Activated CD4-positive, alpha-beta T cell treated with anti-CD3 and anti-CD28 coated beads, Interleukin-2, amount 50 U/mL, for 16 hours (primary cell): Measurements from ENCODE around the gene SMARCC1.

ENCODE experiments used
- DNase-seq: peaks from one replicate; pipeline ENCODE4 v3.0.0-alpha.2; 2020

The SMARCC1 gene

DNA sequence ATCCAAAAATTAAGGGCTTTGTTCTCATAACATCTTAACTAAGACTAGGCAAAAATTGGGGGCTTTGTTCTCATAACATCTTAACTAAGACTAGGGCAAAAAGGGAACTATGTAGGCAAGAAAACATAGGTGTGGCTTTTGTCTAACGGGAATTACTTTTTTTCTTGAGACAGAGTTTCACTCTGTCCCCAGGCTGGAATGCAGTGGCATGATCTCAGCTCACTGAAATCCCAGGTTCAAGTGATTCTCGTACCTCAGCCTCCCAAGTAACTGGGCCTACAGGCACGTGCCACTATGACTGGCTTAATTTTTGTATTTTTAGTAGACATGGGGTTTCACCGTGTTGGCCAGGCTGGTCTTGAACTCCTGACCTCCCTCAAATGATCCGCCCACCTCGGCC lies 153.3 kb downstream of the SMARCC1 start:
- no peak for DNase-seq

DNA sequence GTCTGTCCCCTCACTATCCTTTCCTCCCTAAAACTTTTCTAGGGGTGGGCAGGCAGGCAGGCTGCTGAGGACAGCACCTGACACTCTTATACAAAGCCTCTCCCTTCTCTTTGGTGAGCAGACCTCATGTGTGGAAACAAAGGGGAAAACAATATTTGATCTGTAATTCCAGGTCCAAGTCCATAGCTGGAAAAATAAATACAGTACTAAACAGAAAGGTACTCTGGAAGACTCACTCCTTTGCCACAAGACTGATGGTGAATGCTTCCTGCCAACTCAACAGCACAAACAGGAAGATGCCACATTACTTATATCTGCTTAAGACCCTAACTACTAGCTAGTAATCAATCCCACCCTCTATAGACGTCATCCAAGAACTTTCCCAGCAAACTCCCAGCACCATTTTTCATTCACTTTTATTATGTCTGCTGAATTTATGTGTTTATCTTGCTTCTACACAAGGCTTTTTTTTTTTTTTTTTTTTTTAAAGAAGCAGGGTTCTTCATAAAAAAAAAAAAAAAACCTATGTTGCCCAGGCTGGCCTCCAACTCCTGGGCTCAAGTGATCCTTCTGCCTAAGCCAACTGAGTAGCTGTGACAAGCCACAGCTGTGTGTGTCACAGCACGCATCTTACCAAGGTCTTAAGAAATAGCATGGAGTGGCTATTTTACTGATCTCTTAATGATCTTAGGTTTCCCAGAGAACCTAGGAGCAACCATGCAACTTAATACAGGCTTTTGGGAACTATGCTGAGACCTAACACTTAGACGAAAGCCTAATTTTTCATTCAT lies 158.8 kb downstream of the SMARCC1 start:
- no peak for DNase-seq

DNA sequence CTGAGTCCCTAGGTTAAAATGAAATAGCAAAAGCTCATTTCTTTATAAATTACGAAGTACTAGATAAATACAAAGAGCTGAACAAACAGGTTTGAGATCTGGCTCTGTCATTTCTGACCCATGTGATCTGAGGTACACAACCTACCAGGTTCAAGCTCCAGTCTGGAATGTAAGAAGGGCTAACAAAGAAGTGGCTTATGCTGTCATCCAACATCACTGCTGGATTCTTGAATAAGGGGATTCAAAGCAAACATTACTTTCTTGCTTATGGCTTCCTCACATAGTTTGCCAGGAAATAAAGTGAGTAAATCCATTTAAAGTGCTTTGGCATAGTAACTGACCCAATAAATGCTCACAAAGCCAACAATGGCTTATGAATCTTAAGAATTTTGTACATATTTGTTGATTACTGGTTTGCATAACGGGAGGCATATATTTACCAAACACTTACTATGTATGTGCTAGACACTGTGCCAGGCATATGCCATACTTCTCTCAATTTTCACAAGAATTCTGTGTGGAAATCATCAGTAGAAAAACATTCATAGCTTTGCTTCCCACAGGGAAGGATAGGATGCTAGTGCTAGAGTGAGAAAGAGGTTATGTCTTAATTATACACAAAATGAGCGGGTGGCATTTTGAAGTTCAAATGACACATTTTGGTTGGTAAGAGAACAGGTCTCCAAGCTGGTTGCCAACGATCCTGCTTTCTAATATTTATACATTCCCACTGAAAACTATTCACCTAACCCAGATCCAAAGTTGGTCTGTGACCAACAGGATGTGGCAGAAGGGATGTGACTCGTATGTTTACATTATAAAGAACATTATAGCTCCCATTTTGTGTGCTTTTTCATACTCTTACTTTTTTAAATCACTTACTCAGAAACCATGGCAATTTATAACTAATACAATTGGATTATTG lies 164.3 kb downstream of the SMARCC1 start:
- DNase-seq = no peak

DNA sequence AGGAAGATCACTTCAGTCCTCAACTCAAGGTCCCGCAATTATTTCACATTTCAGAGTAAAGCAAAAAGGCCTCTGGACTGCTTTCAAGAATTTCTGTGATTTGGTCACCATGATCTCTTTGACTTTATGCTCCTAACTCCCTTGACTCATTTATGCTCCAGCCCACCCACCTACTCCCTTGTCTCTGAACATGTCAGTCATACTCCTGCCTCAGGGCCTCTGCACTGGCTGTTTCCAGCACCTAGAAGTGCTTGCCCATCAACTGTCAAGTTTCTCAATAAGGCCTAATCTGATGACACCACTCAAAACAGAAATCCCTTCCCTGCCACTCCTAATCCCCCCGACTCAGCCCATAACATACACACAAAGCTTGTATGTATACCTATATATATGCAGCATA lies 166.9 kb downstream of the SMARCC1 start:
- no peak for DNase-seq

DNA sequence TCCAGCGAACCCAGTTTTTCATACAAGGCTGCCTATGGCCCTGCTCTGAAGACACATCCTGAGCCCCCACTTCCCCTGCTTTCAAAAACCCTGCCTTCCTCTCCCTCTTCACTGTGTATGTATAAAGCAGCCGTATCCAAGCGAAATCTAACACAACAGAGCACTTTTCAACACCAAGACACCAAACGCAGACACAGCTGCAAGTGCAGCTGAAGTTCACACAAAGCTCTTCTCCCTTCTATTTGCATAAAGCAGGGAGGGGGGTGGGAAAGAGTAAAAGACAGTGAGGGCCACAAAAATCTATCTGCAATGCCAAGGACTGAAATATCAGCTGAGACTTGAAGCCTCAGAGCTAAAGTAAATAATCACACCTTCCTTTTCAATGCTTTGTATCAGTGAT lies 168.0 kb downstream of the SMARCC1 start:
- DNase-seq = no peak

DNA sequence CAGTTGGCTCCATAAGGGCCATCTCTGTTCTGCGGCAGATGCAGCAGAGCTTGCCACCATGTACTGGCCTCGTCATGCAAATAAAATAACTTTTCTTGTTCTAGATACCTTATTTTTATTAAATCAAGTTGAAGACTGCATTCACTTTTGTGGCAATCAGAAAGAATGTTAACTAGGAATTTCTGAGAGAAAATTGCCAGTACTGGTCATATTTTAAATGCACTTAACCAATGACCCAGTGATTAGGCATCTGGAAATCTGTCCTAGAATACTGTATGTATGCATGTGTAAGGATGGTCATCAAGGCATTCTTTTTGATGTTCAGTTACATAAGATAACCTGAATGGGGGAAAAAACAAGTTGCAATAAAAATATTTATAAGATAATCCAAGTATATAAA lies 168.8 kb downstream of the SMARCC1 start:
- no peak for DNase-seq

DNA sequence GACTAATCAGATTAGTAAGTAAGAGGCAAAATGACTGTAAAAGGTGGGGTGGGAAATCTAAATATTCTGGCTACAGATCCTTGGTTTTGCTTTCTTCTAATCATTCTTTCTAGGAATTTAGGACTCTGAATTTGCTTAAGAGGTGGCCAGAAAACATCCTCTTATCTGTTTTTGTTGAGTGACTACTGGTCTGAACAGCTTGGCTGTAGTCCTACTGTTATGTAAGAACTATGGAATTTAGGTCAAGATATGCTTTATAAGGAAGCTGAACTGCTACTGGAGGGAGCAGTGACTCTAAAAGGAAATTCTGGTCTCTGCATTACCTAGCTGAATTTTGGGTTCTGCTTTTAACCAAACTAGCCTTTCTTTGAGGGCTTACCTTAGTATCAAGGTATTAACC lies 169.5 kb downstream of the SMARCC1 start:
- DNase-seq = no peak

DNA sequence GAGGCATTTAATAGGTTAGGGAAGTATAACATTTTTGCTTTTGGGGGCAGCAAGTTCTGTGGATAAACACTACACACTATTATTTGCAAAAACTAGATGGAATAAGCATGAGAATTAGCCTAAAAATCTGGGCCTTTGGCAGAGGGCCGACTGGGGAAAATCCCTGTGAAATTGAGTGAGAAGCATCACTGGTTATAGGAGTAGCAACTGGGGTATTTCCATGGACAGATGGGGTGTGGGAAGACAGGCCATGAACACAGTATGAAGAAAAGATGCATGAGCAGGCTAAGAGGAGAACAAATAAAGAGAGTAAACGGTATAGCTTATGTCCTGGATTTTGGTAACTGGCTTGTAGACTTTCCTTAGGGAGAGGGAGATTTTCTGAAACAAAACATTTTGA lies 170.1 kb downstream of the SMARCC1 start:
- no peak for DNase-seq

DNA sequence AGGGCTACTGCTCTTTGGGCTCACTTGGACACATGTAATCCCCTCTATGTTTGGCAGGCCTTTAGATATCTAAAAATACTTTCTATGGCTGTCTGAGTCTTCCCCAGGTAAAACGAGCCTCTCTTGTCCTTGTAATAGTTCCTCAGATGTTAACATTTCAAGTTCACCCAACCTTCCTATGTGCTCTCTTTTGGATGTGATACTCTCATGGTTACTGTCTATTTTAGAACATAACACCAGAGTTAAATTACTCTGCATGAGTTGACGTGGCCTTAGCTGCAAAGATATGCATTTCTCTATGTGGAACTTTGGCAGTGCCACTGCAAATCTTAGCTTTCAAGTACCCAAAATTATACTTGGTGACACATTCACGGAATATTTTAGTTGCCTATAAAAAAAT lies 171.1 kb downstream of the SMARCC1 start:
- DNase-seq = no peak

DNA sequence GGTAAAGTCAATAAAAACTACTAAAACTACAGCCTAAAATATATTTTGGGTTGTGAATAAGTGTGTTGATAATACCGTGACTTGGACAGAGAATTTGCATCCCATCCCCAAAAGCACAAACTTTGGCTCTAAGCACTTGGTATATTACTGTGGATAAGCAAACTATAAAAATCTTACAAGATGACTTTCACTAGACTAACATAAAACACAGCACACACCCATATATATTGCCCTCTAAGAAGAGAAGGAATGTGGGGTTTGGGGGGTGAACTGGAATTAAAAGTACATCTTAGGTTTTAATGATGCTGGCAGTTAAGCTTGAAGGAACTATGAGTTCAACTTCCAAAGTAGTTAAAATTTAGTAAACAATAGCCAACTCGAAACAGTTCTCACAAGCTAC lies 174.4 kb downstream of the SMARCC1 start:
- DNase-seq = no peak

DNA sequence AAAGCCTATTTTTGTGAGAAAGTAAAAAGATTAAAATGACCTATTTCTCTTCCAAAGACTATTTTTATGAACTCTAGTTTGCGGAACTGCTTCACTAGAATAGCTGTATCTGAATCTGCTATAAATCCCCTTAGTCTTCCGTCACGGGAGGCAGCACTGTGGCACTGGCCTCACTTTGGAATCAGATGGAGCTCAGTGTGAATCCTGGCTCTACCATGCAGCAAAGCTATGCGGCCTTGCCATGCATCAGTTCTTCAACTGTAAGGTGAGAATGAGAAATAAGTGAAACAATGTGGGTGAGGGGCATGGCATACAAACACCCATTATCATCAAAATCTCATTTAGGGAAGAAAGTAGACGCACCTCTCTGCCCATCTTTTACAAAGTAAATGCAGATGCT lies 175.5 kb downstream of the SMARCC1 start:
- no peak for DNase-seq

DNA sequence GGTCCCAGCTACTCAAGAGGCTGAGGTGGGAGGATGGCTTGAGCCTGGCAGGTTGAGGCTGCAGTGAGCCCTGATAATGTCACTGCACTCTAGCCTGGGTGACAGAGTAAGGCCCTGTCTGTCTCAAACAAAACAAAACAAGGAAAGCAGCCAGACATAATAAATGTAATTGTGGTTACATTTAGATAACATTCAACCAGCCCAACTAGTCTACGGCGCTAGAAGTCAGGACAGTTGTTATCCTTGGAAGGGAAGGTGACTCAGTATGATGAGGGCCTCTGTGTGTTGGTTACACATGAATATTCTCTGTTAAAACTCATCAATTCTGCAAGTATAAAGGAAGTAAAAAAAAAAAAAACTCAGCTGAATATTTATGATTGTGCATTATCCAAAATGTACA lies 176.0 kb downstream of the SMARCC1 start:
- no peak for DNase-seq

DNA sequence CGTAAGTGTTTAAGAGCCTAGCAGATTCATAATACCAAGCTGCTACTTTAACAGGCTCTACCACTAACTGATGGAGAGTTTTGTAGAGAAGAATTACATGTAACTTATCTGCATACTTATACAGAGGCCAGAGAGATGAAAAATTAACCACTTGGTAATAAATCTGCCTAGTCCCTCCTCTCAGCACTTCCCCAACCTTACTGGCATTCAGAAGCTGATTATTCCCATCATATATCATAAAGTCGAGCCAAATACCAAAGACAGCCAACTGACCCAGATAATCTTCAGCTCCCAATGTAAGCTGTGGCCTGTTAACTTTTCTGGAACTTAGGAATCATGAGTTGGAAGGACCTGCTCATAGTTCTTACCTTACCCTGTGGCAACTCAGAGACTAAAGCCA lies 177.5 kb downstream of the SMARCC1 start:
- no peak for DNase-seq

DNA sequence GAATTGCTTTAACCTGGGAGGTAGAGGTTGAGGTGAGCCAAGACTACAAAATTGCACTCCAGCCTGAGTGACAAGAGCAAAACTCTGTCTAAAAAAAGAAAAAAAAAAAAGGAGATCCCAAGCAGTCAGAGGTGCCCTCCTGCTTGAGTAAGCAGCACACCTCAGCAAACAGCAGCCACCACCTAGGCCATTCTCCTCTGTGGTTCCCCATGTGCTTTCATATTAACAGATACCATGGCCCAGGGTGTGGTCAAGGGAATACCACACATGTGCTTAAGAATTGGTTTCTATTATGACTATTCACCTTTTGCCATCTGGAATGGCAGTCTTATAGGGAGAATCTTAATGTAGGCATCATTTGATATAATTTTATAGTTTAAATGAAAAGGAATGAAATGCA lies 178.4 kb downstream of the SMARCC1 start:
- DNase-seq = no peak

DNA sequence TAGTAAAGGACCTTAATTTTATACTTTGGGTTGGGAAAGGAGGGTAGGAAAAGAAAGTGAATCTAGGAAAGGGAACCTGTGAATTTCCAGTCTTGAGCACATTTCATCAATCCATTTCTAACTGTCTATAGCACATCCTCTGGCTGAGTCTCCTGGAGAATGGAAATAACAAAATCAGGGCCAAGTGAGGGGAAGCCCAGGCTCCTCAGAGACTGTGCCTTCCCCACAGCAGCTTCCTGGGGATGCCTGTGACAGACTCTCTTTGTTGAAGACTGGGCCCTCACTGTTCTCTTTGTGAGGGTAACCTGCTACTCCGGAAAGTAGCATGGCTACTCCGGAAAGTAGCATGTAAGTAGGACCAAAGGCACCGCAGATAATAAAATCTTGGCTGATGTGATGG lies 180.4 kb downstream of the SMARCC1 start:
- no peak for DNase-seq

DNA sequence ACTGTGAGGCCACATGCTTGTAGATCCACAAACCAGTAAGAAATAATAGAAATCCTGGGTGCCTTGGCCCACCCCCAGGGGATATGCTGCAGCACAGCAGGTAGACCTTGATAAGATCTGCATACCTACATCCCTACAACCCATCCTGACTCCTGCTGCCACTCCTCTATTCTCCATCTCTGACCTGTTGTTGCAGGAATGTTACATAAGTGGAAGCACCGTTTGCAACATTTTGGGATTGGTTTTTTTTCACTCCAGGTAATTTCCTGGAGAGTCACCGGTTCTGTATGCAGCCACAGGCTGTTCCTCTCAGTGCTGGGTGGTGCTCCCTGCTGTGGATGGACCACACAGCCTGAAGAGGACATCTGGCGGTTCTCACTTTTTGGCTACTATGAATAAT lies 186.9 kb downstream of the SMARCC1 start:
- DNase-seq = no peak

DNA sequence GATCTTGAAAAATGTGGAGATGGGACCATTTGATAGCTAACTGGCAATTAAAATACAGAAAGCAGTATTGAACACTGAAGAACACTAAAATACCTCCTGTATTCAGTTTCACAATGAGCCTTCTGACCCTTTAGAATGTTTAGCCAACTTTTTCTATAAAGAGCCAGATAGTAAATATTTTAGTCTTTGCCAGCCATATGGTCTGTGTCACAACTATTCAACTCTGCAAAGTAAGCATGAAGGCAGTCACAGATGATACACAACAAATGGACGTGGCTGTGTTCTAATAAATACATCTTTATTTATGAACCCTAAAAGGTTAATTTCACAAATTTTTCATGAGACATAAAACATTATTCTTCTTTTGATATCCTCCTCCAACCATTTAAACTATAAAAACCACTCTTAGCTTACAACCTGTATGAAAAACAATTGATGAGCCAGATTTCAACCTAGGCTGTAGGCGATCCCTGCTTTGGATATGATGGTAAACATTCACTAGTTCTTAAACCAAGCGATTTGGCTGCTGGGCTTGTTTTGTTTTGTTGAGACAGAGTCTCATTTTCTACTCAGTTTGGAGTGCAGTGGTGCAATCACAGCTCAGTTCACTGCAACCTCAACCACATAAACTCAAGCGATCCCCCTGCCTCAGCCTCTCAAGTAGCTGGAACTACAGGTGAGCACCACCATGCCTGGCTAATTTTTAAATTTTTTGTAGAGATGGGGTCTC lies 189.5 kb downstream of the SMARCC1 start:
- DNase-seq = no peak

DNA sequence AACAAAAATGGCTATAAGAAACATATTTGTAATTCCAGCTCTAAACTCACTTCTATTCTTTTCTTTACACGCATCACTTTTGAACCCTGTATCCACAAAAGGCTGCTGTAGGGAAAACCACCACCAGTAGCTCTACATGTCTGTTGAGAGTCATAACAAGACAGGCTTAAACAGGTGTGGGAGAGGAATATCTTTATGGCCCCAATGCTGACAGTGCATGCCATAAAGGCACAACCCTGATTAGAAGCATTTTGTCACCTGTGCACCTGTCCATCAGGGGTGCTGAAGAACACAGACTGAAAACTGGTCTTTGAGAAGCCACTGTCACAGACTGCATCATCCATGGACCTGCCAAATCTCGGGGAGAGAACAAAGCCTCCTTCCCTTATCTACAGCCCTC lies 191.5 kb downstream of the SMARCC1 start:
- no peak for DNase-seq

DNA sequence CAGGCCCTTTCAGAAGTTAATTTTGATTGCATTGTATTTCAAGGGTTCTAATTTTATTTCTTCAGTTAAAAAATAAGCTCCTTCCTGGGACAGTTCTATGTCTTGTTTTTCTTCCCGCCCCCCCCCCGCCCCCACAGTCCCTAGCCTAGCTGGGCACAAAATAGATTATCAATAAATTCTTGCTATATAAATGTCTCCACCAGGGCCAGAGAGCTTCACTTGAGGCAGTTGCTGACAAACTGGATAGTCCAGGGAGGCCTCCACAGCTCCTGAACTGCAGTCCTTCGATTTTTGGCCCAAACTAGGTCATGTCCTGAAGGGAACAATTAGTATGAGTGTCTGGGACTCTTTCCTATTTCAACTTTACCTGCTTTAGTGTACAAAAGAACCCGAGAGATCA lies 193.1 kb downstream of the SMARCC1 start:
- DNase-seq = no peak

DNA sequence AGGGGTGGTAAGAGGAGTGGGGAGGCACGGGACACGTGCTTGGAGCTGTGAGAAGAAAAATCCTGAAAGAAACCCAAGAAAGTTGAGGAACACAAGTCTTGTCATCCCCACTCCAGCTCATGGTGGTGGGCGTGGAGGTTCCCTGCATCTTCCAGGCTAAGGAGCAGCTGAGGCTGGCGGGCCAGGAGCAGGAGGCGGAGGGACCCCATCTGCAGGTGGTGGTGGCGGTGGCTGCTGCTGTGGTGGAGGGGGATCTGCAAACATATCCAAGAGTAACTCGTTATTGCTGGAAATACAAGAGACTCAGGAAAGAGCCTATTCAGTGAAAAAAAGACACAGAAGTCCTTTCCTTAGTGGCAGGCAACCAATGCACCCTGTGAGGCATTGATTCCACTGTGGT lies 193.6 kb downstream of the SMARCC1 start:
- no peak for DNase-seq

DNA sequence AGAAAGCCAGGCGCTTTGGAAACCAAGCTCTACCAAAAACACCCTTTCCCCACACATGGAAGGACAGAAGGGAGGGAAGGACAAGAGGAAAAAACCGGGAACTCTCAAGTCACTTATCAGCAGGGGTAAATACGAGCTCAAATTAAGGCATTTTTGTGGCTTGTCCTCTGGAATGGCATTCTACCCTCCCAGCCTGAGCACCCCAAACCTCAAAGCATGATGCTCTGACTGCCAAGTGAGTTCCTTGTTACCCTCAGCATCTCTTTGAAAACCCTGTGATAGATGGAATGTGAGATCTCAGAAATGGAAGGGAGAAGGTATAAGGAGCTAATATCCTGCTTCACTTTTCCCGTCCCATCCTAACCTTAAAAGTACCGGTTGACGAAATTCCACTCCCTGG lies 194.9 kb downstream of the SMARCC1 start:
- DNase-seq = no peak

DNA sequence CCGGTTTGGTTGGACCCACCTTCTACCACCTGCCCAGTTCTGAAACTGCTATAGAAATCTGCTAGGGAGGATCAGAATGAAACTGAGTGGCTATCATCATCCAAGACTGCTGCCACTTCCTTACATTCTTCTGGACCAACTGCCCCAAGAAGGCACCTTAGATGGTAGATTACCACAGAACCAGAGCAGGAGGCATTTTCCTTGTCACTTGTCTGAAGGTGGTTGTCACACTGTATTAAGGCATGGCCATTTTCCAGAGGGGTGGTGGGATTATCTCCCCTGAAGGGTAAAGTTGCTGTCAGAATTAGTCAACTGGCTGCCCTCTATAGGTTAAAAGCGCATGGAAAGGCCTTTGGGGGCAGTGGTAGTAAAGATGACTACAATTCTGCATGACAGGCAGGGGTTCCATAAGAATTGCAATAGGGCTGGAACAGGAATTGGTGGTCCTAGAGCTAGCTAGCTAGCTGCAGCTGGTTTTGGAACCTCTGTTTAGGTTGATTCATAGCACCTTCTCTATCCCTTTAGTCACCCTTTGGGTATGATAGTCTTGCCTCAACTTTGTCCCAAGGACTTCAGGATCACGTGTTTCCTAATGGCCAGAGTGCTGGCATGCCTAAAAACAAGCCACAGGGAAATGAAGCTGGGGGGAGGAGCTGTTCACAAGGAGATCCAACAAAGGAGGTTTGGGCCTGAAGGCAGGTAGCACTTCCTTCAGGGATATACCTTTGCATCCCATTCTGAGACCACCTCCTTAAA lies 198.2 kb downstream of the SMARCC1 start:
- no peak for DNase-seq

DNA sequence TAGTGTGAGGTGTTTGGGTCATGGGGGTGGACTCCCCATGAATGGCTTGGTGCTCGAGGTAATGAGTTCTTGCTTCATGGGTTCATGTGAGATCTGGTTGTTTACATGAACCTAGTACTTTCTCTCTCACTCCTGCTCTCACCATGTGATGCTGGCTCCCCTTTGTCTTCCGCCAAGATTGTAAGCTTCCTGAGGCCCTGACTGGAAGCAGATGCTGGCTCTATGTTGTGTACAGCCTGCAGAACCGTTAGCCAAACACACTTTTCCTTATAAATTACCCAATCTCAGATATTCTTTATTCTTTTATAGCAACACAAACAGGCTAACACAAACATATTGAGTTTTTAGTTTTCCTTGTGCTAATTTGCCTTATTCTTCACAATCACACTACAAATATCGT lies 199.9 kb downstream of the SMARCC1 start:
- no peak for DNase-seq
